ENCODE results near the gene SLC6A14.

Gene SLC6A14

GRCh38 chrX:116436358-116436816 is at the start of gene SLC6A14:
SLC6A14 (plus strand) TSS chrX:116436606; CDS start chrX:116436710, 104 bp downstream.
- DNase-seq (ENCODE audit: low read depth in 2 of 2, low spot score in 1 of 2), result no peak

- no peak for DNase-seq (ENCODE audit: low read depth in 2 of 2, low spot score in 1 of 2)
Observed at GRCh38 chrX:116395752-116396151, 40.7 kb upstream of the SLC6A14 start.

DNA sequence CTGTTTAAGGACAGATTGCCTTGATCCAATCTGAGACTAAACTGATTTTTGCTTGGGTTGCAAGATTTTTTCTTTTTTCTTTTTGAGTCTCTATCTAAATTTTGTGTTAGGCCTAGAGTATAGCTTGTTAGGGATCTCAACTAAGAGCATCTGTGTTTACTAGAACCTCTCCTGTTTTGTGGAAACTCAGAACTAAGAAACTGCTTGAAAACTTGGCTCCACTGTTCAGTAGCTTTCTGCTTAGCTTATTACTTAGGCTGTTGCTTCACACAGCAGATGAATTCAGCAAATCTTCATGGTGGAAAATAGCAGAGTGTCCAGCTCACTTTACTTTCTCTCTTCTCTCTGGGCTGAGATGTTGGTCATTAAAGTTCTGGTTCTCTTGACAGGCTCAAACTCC is 36.7 kb upstream of the SLC6A14 start:
- no peak for DNase-seq (ENCODE audit: low read depth in 2 of 2, low spot score in 1 of 2)

- DNase-seq (ENCODE audit: low read depth in 2 of 2, low spot score in 1 of 2), result no peak
Observed at GRCh38 chrX:116409219-116409618, 27.2 kb upstream of the SLC6A14 start.

DNA sequence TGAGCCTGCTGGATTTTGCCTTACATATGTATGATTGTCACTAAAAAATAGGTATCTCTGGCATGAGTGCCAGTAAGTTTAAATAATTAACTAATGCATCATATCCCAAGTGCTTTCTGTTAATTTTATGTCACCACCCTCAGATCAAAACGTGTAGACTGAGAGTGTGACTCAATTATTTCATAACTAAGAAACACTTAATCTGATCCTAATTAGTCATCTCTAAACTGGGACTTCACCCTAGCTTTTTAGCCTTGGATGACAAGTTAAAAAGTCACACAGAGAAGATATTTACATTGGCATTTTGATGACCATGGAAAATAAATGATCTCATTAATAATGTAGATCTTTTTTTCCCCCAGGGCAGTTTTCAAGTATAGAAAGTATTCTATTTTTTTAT is 23.1 kb upstream of the SLC6A14 start:
- no peak for DNase-seq (ENCODE audit: low read depth in 2 of 2, low spot score in 1 of 2)

DNA sequence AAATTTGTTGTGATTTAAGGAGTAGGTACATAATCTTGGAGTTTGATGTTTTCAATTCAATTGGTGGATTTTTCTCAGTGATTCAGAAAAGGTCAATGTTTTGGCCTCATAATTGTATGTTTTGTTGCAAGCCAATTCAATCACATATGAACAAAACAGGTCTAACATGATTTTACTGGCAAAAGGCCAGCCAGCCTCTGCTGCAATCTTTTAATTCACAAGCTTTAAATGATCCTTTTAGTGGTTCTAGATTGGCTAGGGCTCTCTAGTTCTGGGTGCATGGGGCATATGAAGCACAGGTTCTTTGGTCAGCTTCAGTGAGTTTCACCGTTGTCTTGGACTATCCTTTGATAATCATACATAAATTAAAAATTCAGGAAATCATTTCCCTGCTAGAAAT is 19.2 kb upstream of the SLC6A14 start:
- DNase-seq (ENCODE audit: low read depth in 2 of 2, low spot score in 1 of 2), result no peak

DNA sequence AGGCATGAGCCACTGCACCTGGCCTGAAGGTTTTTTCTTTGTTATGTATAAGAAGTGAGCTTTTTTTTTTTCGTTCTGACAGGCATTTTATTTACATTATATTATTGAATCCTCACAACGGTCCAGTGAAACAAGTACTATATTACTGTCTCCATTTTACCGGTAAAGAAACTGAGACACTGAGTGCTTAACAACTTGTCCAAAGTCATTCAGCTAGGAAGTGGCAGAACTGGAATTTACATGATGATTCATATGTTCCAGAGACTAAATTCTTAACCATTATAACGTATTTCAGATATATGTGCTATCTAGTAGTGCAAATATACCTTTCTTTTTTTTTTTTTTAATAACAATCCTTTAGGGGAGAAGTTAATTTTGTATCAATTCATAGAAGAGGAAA is 18.4 kb upstream of the SLC6A14 start:
- no peak for DNase-seq (ENCODE audit: low read depth in 2 of 2, low spot score in 1 of 2)

DNA sequence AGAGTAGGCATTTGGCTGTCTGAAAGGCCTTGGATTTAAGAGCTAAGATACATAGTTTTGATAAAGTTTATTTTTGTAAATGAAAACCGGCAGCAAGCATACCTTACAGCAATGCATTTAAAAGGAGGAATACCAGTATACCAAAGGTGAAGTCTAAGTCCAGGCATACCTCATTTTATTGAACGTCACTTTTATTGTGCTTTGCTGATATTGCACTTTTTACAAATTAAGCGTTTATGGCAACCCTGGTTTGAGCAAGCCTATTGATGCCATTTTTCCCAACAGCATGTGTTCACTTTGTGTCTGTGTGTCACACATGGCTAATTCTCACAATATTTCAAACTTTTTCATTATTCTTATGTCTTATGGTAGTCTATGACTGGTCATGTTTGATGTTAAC is 8.4 kb upstream of the SLC6A14 start:
- no peak for DNase-seq (ENCODE audit: low read depth in 2 of 2, low spot score in 1 of 2)

DNA sequence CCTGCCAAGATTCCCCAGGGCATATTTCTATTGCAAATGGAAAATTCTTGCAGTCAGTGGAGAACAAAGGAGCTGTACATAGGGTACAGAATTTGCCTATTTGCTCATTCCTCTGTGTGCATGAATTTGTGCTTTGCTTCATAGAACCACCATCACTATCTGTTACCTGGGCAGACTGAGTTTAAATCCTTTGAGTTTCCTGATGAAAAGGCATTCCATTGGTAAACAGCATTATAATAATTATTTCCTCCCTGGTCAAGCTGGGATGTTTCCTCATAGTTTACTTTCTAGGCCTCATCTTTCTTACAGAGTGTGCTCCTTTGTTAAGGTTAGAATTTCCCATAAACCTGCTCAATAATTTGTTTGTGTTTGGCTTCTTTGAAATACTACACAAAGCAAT is 809 bp upstream of the SLC6A14 start:
- no peak for DNase-seq (ENCODE audit: low read depth in 2 of 2, low spot score in 1 of 2)

DNA sequence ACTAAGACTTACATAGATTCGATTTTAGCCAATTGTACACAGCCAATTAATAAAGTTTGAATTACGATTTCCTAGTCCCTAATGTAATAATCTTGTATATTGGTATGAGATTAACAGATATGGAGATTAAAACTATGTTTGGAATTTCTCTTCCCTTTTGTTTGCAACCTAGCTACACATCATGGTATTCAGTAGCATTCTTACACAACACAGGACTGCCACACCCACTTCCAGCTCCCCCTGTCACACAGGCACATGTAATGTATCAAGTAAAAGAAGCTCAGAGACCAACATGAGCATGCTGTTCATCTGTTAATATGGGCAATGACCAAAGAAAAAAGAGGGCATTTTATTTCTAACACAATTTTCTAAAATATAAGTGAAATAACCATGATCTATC is 12.8 kb downstream of the SLC6A14 start:
- DNase-seq (ENCODE audit: low read depth in 2 of 2, low spot score in 1 of 2), result no peak

DNA sequence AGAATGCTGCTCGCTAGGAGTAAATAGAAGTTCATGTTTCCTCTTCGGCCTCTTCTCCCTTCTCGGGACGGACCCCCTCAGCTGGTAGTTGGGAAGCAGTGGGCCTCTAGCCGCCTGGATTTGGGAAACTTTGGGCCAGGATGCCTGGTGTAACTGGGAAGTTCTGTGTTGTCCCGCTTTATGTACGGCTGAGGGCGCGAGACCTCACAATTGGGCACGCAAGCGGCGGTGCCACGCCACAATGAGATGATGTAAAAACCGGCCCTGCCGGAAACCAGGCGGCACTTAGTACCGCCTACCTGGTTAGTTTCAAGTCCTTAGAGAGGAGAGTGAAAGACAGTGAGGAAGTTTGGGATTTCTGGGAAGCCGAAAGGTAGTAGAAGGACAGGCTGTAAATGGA is 26.4 kb downstream of the SLC6A14 start, which contains the start of gene CT83:
Gene CT83 (minus strand): TSS at position 155 of the 400 bp plus-strand sequence. CDS start 120 bp downstream, at position 35.
- no peak for DNase-seq (ENCODE audit: low read depth in 2 of 2, low spot score in 1 of 2)

DNA sequence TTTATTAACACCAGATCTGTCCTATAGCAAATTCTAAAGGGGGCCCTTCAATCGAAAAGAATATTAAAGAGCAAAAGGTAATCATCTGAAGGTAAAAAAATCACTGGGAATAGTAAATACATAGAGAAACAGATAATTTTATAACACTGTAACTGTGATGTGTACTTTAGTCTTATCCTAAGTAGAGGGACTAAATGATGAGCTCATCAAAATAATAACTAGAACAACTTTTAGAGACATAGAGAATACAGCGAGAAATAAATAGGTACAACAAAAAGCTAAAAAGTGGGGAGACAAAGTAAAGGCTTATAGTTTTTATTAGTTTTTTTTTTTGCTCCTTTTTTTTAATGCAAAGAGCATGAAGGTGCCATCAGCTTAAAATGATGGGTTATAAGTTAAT is 43.7 kb downstream of the SLC6A14 start:
- DNase-seq (ENCODE audit: low read depth in 2 of 2, low spot score in 1 of 2), result no peak

DNA sequence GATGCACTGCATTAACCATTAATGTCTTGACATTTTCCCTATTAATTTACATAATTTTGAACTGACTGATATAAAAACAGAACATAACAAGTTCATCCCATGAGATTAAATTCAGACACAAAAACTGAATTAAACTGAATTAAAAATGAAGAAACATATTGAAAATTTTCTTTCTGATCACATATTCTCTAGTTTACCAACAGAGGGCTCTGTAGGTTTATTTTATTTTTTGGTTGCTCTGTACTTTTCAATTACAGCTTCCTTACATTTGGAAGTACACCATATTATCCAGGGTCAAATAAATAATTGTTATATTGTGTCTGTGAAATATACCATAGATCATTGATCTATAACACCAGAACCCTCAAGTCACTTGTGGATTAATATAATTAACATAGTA is 53.7 kb downstream of the SLC6A14 start:
- no peak for DNase-seq (ENCODE audit: low read depth in 2 of 2, low spot score in 1 of 2)

DNA sequence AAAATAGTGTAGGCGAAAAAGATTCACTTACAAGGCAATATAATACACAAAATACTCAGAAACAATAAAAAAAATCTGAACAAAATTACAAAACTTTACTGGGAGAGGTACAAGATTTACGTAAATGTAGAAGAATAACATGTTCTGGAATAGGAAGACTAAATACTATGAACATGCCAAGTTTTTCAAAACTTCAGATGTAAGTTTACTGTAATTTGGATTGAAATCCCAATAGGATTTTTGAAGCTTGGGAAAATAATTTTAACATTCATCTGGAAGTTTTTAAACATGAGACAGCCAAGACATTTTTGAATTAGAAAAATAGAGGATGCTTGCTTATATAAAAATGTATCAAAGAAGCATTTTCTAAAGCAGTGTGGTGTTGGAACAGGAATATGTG is 56.9 kb downstream of the SLC6A14 start:
- DNase-seq (ENCODE audit: low read depth in 2 of 2, low spot score in 1 of 2), result no peak

GRCh38 chrX:116499780-116500179 is 63.4 kb downstream of the SLC6A14 start:
- DNase-seq (ENCODE audit: low read depth in 2 of 2, low spot score in 1 of 2), result no peak
